NT2/D1 (cell line): Measurements from ENCODE around the gene ZNF831.

Experiments used
- SUZ12 ChIP-seq: IDR thresholded peaks from 2 replicates; pipeline ENCODE4 v1.6.1; 2011; ENCODE audit not compliant: insufficient read length, insufficient read depth; ENCODE audit errors: extremely low read depth
- YY1 ChIP-seq: IDR thresholded peaks from 2 replicates; pipeline ENCODE4 v1.6.1; 2011; ENCODE audit not compliant: insufficient read length, insufficient read depth
- ZNF274 ChIP-seq: IDR thresholded peaks from 2 replicates; pipeline ENCODE4 v1.6.1; 2011; ENCODE audit warnings: mild to moderate bottlenecking, low read depth, low read length

DNA sequence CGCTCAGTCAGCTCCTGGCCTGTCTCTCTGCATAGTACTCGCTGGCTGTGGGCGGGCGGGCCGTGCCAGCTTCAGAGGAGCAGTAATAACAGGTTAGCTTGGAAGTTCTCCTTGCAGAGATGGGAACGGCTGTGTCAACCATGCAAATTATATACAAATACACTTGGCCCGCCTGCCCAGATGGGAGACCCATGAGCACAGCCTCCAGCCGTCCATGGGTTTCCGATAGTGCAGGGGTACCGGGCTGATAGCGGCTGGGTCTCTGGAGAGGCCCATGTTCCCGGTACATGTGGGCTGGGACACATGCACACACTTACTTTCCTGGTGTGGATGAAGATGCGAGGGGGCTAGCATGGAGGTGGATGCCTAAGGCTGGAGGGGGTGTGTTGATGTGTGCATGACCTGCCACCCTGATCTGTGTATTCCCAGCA is 12.8 kb upstream of the ZNF831 start:
- TF ChIP-seq SUZ12 (no peak), YY1 (no peak), ZNF274 (no peak)
